GM20000 (cell line): ENCODE measurements around the gene ARSK.

Experiments used
- DNase-seq: peaks from one replicate; pipeline ENCODE4 v3.0.0; 2012; ENCODE audit warnings: low spot score
- CTCF ChIP-seq: IDR thresholded peaks from 2 replicates; pipeline ENCODE4 v1.5.1; 2012; ENCODE audit warnings: mild to moderate bottlenecking, control low read depth; ENCODE audit errors: extremely low read depth, missing control alignments

ARSK gene

GRCh38 chr5:95537501-95537900 lies 17.4 kb upstream of the ARSK start:
- DNase-seq: no peak

GRCh38 chr5:95543017-95543705 lies 11.7 kb upstream of the ARSK start:
- no peak for TF ChIP-seq CTCF
- DNase-seq: no peak

More at GRCh38 chr5:95537501-95537900, 17.4 kb upstream of the ARSK start:
- TF ChIP-seq CTCF: no peak

- TF ChIP-seq CTCF: no peak
- no peak for DNase-seq
These were observed 5.9 kb upstream of the ARSK start for GRCh38 chr5:95549030-95549429.

GRCh38 chr5:95554331-95554646 lies 612 bp upstream of the ARSK start:
- DNase-seq: no peak
- no peak for TF ChIP-seq CTCF

GRCh38 chr5:95555553-95555952 lies 652 bp downstream of the ARSK start:
- no peak for TF ChIP-seq CTCF
- no peak for DNase-seq

GRCh38 chr5:95557841-95558240 lies 2.9 kb downstream of the ARSK start:
- no peak for DNase-seq
- no peak for TF ChIP-seq CTCF

GRCh38 chr5:95562282-95562681 lies 7.4 kb downstream of the ARSK start:
- no peak for DNase-seq
- TF ChIP-seq CTCF: no peak
